Heart right ventricle (tissue), 16 donors: Measurements from ENCODE around the gene ZNF30. TPM values are rescaled to one million over a fixed set of nuclear protein-coding genes. Genes with fewer than 3 reads are reported as not detected.

Source experiments
- ATAC-seq, 8 donors: fragments of 200-7000 bp; cut with Tn5 transposase; one replicate each; pipeline ENCODE4 v1.9.1; 2020; ENCODE audit warnings: mild to moderate bottlenecking in 8 of 8, moderate library complexity in 8 of 8, moderate number of reproducible peaks in 1 of 8
- DNase-seq, 2 donors: peaks; one replicate each; pipeline ENCODE4 v3.0.0-alpha.2; 2020
- H3K27ac ChIP-seq, 10 donors: fragments of 200-600 bp; sonication (generic) in 2 of 10; one replicate each; pipeline versions ENCODE4 v1.5.0 to v1.8.0; 2020 to 2022; ENCODE audit warnings: mild to moderate bottlenecking in 3 of 10
- H3K27me3 ChIP-seq, 7 donors: fragments of 200-600 bp; one replicate each; pipeline ENCODE4 v1.8.0; 2021 to 2022; ENCODE audit warnings: mild to moderate bottlenecking in 2 of 7
- H3K36me3 ChIP-seq, 9 donors: fragments of 200-600 bp; sonication (generic) in 1 of 9; one replicate each; pipeline versions ENCODE4 v1.5.0 to v1.8.0; 2020 to 2022; ENCODE audit warnings: mild to moderate bottlenecking in 2 of 9
- H3K4me1 ChIP-seq, 9 donors: fragments of 200-600 bp; sonication (generic) in 1 of 9; one replicate each; pipeline versions ENCODE4 v1.5.0 to v1.8.0; 2020 to 2022; ENCODE audit warnings: mild to moderate bottlenecking in 4 of 9
- H3K4me3 ChIP-seq, 10 donors: fragments of 200-600 bp; sonication (generic) in 2 of 10; one replicate each; pipeline versions ENCODE4 v1.5.0 to v1.8.0; 2020 to 2022; ENCODE audit warnings: mild to moderate bottlenecking in 7 of 10, moderate library complexity in 2 of 10
- H3K9me3 ChIP-seq, 11 donors: fragments of 200-600 bp in 10 of 11; sonication (generic) in 2 of 11; one replicate each; pipeline versions ENCODE4 v1.5.0 to v1.8.0; 2013 to 2022; ENCODE audit warnings: mild to moderate bottlenecking in 2 of 11, control low read depth in 1 of 11, moderate library complexity in 1 of 11
- WGBS, 2 donors: extraction: QIAGEN DNeasy Blood & Tissue Kit; methylation state at CpG; one replicate each; pipeline ENCODE4 v1.1.7; 2013; ENCODE audit warnings: inconsistent platforms in 1 of 2; 5-methylcytosine and 5-hydroxymethylcytosine counted together
- intact Hi-C, 10 donors: fragments of 100-400 bp; cut with DNase I; formaldehyde crosslinking; loops; one replicate each; pipeline versions ENCODE4 v1.11.1 to v1.14.2; 2022
- polyA plus RNA-seq, 2 donors: library from polyadenylated mRNA; stranded (reverse); fragments of 200-250 nt; gene quantifications; one replicate each; pipeline ENCODE4 v1.2.3, GENCODE V29; 2013
- total RNA-seq, 10 donors: library from RNA; stranded (reverse); fragmentation: NEBNext Ultra II Directional in 3 of 10; extraction: Animal tissue kit (Norgen Biotek cat#: 25700) in 3 of 10; gene quantifications; one replicate each; pipeline versions ENCODE4 v1.2.1 to v1.2.4, GENCODE V29; 2021 to 2023
- TF ChIP-seq, protein P1 (sequence below), 9 donors: fragments of 200-600 bp; sonication (generic) in 2 of 9; IDR thresholded peaks; one replicate each; pipeline versions ENCODE4 v1.5.0 to v1.8.0; 2021 to 2022; ENCODE audit warnings: antibody characterized with exemption in 9 of 9, mild to moderate bottlenecking in 5 of 9, moderate library complexity in 1 of 9
- donor health status: Arrhythmogenic right ventricular cardiomyopathy.
- donor health status: ischemic (EF 13 %, LVEDD 7.1; RV severe dilation, severe dysfunction).
- donor health status: healthy with polysubstance abuse.
- donor health status: DM: no; HTN: yes; CAD: no.
- donor health status: DM: no; HTN: no; CAD: no.
- donor health status: ischemic (EF 25% LVEDD 6.9; RV normal size, moderate dysfunction).
- donor health status: ischemic (EF 25% LVEDD 5.7; RV mildly dilated, moderate dysfunction).
- donor health status: healthy.
- donor health status: DM: yes; HTN: yes; CAD: no.
- donor health status: Ischemic cardiomyopathy.
- donor health status: ischemic (EF 35%, LVEDD 5.7; RV mildly dilated, moderate dysfunction).
- donor health status: nonischemic (EF 11% LVEDD 7.7; RV severe dilation, severe dysfunction).
- donor health status: DM: yes; HTN: yes; CAD: no.
- donor health status: PGD.
- donor health status: ischemic (EF 29% LVEDD 5.4; RV normal size, mild dysfunction).
- donor health status: nonischemic (EF 23%, LVEDD 6.1; RV moderate dilation, normal function).

The ZNF30 gene
- total and polyA plus RNA-seq, 12 donors: 1.4 to 4.5 (median 2.6) TPM

DNA sequence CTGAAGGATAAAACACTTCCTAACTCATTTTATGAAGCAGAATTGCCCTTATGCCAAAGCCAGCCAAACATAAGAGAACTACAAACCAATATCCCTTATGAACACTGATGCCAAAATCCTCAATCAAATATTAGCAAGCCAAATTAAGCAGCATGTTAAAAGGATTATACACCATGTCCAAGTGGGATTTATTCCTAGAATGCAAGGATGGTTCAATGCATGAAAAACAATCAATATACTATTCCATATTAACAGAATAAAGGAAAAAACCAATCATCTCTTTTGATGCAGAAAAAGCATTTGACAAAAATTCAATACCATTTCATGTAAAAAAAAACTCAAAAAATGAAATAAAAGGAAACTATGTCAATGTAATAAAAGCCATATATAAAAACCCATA lies 26.4 kb downstream of the ZNF30 start:
- no peak overlapping the region for H3K27ac ChIP-seq
- DNase-seq: no peak
- peaks cover 5 to 99% (median 44%) of the 10 kb centered on the region in 9 donors for H3K36me3 ChIP-seq
- no peaks in the 10 kb centered on the region for H3K27me3 ChIP-seq
- intact Hi-C loops: no loop called here
- TF ChIP-seq, protein P1, sequence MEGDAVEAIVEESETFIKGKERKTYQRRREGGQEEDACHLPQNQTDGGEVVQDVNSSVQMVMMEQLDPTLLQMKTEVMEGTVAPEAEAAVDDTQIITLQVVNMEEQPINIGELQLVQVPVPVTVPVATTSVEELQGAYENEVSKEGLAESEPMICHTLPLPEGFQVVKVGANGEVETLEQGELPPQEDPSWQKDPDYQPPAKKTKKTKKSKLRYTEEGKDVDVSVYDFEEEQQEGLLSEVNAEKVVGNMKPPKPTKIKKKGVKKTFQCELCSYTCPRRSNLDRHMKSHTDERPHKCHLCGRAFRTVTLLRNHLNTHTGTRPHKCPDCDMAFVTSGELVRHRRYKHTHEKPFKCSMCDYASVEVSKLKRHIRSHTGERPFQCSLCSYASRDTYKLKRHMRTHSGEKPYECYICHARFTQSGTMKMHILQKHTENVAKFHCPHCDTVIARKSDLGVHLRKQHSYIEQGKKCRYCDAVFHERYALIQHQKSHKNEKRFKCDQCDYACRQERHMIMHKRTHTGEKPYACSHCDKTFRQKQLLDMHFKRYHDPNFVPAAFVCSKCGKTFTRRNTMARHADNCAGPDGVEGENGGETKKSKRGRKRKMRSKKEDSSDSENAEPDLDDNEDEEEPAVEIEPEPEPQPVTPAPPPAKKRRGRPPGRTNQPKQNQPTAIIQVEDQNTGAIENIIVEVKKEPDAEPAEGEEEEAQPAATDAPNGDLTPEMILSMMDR (IDR thresholded peaks at IDR 0.05): no peak
- H3K4me1 ChIP-seq: no peaks in the 10 kb centered on the region
- H3K9me3 ChIP-seq: peaks cover 6 to 100% (median 73%) of the 10 kb centered on the region in 11 donors
- ATAC-seq: no peak
- no peak overlapping the region for H3K4me3 ChIP-seq

DNA sequence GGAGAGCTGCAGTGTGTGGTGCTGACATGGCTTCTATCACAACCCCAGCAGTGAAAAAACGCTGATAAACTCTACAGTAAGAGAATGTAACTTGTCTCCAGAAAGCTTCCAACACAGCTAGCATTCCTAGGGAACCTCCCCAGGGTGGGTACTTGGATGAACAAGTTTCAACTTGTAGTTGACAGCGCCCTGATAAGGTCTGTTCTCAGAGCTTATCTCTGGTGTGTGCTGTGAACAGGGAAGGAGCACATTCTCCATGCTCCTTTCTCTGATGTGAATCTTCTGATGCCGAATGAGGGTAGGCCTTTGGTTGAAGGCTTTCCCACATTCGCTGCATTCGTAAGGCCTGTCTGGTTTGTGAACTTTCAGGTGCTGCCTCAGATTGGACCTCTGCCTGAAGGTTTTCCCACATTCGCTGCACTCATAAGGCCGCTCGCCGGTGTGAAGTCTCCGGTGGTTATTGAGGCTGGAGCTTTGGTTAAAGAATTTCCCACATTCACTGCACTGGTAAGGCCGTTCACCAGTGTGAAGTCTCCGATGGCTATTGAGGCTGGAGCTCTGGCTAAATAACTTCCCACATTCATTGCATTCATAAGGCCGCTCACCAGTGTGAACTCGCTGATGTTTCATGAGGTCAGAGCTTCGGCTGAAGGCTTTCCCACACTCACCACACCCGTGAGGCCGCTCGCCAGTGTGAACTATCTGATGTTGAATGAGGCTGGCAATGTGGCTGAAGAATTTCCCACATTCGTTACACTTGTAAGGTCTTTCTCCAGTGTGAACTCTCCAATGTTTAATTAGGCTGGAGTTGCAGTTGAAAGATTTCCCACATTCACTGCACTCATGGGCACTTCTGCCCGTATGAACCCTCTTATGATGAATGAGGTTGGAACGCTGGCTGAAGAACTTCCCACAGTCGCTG lies 31.4 kb downstream of the ZNF30 start:
- peaks cover 20 to 87% (median 60%) of the 10 kb centered on the region in 9 donors for H3K36me3 ChIP-seq
- peaks cover 0 to 18% (median 14%) of the 10 kb centered on the region in 9 donors for H3K4me1 ChIP-seq
- ATAC-seq: no peak
- H3K27me3 ChIP-seq: no peaks in the 10 kb centered on the region
- intact Hi-C loops: no loop called here
- TF ChIP-seq, protein P1 (IDR thresholded peaks at IDR 0.05): no peak
- H3K4me3 ChIP-seq: no peak overlapping the region
- peaks cover 14 to 95% (median 82%) of the 10 kb centered on the region in 11 donors for H3K9me3 ChIP-seq
- no peak overlapping the region for H3K27ac ChIP-seq
- DNase-seq: no peak
- 96% methylated on average over 22 of the region's 22 CpGs for WGBS, 2 donors

DNA sequence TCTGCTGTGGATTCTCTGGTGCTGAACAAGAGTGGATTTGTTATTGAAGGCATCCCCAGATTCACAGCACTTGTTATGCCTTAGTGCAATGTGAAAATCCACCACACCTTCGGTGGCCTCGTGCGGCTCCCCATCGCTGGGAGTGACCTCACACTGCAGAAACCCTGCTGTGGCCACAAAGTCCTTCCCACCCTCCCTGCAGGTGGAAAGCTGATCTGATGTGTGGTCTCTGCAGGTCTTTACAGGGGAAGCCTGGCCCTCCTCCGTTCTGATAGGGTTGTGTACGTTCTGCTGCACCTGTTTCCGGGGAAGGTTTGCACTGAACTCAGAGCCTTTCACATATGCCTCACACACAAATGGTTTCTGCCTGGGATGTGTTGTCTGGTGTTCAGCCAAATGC lies 32.3 kb downstream of the ZNF30 start:
- no peak overlapping the region for H3K4me3 ChIP-seq
- H3K27me3 ChIP-seq: no peaks in the 10 kb centered on the region
- no peak for DNase-seq
- ATAC-seq: no peak
- WGBS, 2 donors: 91 to 93% methylated on average over 7 of the region's 7 CpGs
- intact Hi-C loops: no loop called here
- H3K36me3 ChIP-seq: peaks cover 20 to 77% (median 60%) of the 10 kb centered on the region in 9 donors
- no peak overlapping the region for H3K27ac ChIP-seq
- TF ChIP-seq, protein P1 (IDR thresholded peaks at IDR 0.05): no peak
- H3K9me3 ChIP-seq: peaks cover 14 to 86% (median 73%) of the 10 kb centered on the region in 11 donors
- H3K4me1 ChIP-seq: peaks cover 0 to 21% (median 17%) of the 10 kb centered on the region in 9 donors

DNA sequence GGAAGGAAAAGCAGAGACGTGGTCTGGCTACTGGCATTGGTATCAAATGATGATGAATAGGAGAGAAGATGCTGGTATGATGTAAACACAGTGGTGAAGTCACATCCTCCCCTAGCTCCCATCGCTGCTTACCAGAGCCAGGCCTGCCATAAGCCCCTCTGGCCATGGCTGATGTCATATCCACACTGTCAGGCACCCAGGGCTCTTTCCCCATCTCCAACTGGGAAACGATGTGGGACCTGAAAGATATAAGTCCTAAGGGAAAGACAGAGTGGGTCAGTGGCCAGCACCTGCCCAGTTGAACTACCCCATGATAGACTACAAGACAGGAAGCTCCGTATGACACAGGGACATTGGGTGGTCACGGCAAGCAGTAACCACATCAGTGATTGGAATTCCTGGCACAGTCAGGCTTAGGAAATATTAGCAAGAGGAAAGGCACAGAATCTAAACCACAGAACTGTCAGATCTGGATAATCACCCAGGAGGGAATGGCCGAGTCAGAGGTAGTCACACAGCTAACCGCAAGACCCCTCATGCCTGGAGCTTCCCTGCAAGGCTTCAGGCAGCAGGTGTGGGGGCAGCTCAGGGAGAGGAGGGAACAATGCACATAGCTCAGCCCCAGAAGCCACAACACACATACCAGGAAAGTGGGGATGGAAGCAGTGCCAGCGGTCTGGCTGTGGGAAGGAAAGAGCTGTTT lies 33.6 kb downstream of the ZNF30 start:
- no peak overlapping the region for H3K27ac ChIP-seq
- ATAC-seq (no peak), DNase-seq (no peak)
- TF ChIP-seq, protein P1 (IDR thresholded peaks at IDR 0.05): no peak
- peaks cover 14 to 75% (median 63%) of the 10 kb centered on the region in 11 donors for H3K9me3 ChIP-seq
- 97 to 98% methylated on average over 8 of the region's 8 CpGs for WGBS, 2 donors
- peaks cover 0 to 21% (median 17%) of the 10 kb centered on the region in 9 donors for H3K4me1 ChIP-seq
- no peak overlapping the region for H3K4me3 ChIP-seq
- no peaks in the 10 kb centered on the region for H3K27me3 ChIP-seq
- intact Hi-C loops: loop anchor here in 1 of 10 donors (5.0 kb wide), 2 partner anchors 33 to 123 kb away; partner anchors contain the start of gene ZNF30
- peaks cover 20 to 69% (median 57%) of the 10 kb centered on the region in 9 donors for H3K36me3 ChIP-seq
